Activated T-helper 9 cell treated with anti-CD3 and anti-CD28 coated beads, Interleukin-2, amount 50 U/mL, for 16 hours (primary cell): ENCODE results near the gene PPP1R37.
A peak's percentile ranks its signal among the peaks of the same experiment; 100 is the strongest.

Source experiments
- DNase-seq: peaks from one replicate; pipeline ENCODE4 v3.0.0-alpha.2; 2020; ENCODE audit warnings: low read depth

The PPP1R37 gene

GRCh38 chr19:45170146-45171106, 77.4 kb downstream of the PPP1R37 start:
- no peak for DNase-seq

GRCh38 chr19:45171211-45171623, 78.2 kb downstream of the PPP1R37 start:
- DNase-seq, result no peak

GRCh38 chr19:45172173-45172572, 79.2 kb downstream of the PPP1R37 start:
- no peak for DNase-seq

GRCh38 chr19:45172611-45173208, 79.7 kb downstream of the PPP1R37 start:
- DNase-seq, result no peak

GRCh38 chr19:45173816-45174215, 80.8 kb downstream of the PPP1R37 start:
- DNase-seq, result no peak

- DNase-seq, result no peak
Measured at GRCh38 chr19:45175515-45176345, 82.8 kb downstream of the PPP1R37 start.

- peak; percentile 27 for DNase-seq
Measured at GRCh38 chr19:45177817-45178261, 84.9 kb downstream of the PPP1R37 start, which contains the start of gene TRAPPC6A. Gene TRAPPC6A (minus strand): TSS chr19:45178237. CDS start chr19:45178218, 19 bp downstream.

GRCh38 chr19:45178262-45179071, 85.5 kb downstream of the PPP1R37 start, which contains the start of gene BLOC1S3:
Gene BLOC1S3 (plus strand): TSS chr19:45178784. CDS start chr19:45179297, 513 bp downstream.
- peak; percentile 100 for DNase-seq

- peak; percentile 26 for DNase-seq
Measured at GRCh38 chr19:45179072-45179891, 86.3 kb downstream of the PPP1R37 start.

GRCh38 chr19:45179892-45180370, 87.0 kb downstream of the PPP1R37 start:
- no peak for DNase-seq

- DNase-seq, result no peak
Measured at GRCh38 chr19:45180936-45181335, 88.0 kb downstream of the PPP1R37 start.

GRCh38 chr19:45182758-45183157, 89.8 kb downstream of the PPP1R37 start:
- DNase-seq, result no peak

- DNase-seq, result no peak
Measured at GRCh38 chr19:45184115-45184514, 91.1 kb downstream of the PPP1R37 start.

- DNase-seq, result no peak
Measured at GRCh38 chr19:45186509-45187334, 93.7 kb downstream of the PPP1R37 start.

- DNase-seq, result no peak
Measured at GRCh38 chr19:45187421-45188100, 94.6 kb downstream of the PPP1R37 start.

- no peak for DNase-seq
Measured at GRCh38 chr19:45189971-45190370, 97.0 kb downstream of the PPP1R37 start.

- DNase-seq, result no peak
Measured at GRCh38 chr19:45191375-45191774, 98.4 kb downstream of the PPP1R37 start.

GRCh38 chr19:45195764-45196163, 102.8 kb downstream of the PPP1R37 start:
- no peak for DNase-seq
